Fibroblast of villous mesenchyme (primary cell): ENCODE results near the gene SMYD3. TPM values are rescaled to one million over a fixed set of nuclear protein-coding genes. Genes with fewer than 3 reads are reported as not detected.
A peak's percentile ranks its signal among the peaks of the same experiment; 100 is the strongest.
"Not testable (repeated sequence)": the region's sequence is repeated elsewhere in the genome, so short reads cannot be mapped to it uniquely, and the experiment has no call there.

Experiments
- DNase-seq: peaks from one replicate; pipeline ENCODE4 v3.0.0-alpha.2; 2010; ENCODE audit warnings: low read depth
- H3K4me3 ChIP-seq: 2 replicates; pipeline ENCODE4 v1.5.1; 2011; ENCODE audit warnings: low read depth, mild to moderate bottlenecking, low read length
- CTCF ChIP-seq: IDR thresholded peaks from 2 replicates; pipeline ENCODE4 v1.5.1; 2012; ENCODE audit warnings: low read depth, mild to moderate bottlenecking, low read length; ENCODE audit not compliant: insufficient read depth
- total RNA-seq: library from RNA; depleted of rRNA; stranded (reverse); fragments of >200 nt; gene quantifications from 2 replicates; pipeline ENCODE4 v1.2.3, GENCODE V29; 2012

The SMYD3 gene
- total RNA-seq, 1 donor, result 35.4 TPM

DNA sequence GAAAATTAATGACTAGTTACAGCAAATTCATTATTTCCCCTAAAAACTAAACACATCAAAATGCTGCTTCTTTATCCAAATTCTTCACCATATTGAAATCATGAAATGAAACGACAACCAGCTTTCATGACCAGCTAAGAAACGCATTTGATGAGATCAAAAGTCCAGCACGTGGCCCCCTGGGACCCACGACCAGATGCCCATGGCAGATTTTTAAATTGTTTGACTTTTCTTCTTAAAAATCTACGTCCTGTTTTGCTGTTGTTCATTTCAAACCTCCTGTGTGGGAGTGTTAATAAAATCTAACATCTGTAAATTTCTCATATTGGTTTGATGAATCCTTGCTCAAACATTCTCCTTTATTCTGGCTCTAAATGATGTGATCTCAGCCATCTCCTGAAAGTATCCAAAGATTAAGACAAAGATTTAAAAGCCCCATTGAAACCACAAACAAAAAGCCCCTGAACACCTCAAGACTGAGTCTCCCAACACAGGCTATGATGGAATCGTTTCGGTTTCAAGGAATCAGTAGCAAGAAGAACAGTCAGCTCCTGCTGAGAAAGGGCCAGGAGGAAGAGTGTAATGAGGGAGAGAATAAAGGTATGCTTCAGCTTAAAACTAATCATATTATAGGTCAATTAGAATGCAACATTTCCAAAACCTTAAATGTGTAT, 523.6 kb downstream of the SMYD3 start:
- DNase-seq, result peak; percentile 38
- TF ChIP-seq CTCF, result no peak
- H3K4me3 ChIP-seq, result no peak overlapping the region

DNA sequence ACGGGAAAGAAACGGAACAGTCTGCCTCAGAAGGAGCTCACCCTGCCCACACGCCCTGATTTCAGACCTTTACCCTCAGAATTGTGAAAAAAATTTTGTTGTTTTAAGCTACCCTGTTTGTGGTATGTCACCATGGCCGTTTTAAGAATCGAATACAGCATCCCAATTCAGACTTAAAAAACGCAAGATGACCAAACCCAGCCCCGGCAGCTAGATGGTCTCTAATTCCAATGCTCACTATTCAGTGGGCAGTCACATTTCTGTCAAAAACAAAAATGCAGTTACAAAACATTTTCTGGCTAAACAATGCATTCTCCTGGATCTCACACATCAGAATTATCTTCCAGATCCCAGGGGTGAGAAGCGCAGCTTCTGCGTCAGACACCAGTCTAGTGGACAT, 527.5 kb downstream of the SMYD3 start:
- H3K4me3 ChIP-seq, result no peak overlapping the region
- DNase-seq, result no peak
- no peak for TF ChIP-seq CTCF

- DNase-seq, result no peak
- no peak for TF ChIP-seq CTCF
Observed at GRCh38 chr1:245978915-245979314, 528.2 kb downstream of the SMYD3 start.

GRCh38 chr1:245972476-245972875, 534.6 kb downstream of the SMYD3 start:
- TF ChIP-seq CTCF, result no peak
- DNase-seq, result no peak
- no peak overlapping the region for H3K4me3 ChIP-seq

More at GRCh38 chr1:245978915-245979314, 528.2 kb downstream of the SMYD3 start:
- H3K4me3 ChIP-seq, result no peak overlapping the region

- DNase-seq, result peak; percentile 48
- H3K4me3 ChIP-seq, result no peak overlapping the region
- TF ChIP-seq CTCF, result no peak
Observed at GRCh38 chr1:245971711-245972085, 535.4 kb downstream of the SMYD3 start.

GRCh38 chr1:245971076-245971710, 535.9 kb downstream of the SMYD3 start:
- not testable (repeated sequence) for DNase-seq

GRCh38 chr1:245969283-245969682, 537.8 kb downstream of the SMYD3 start:
- H3K4me3 ChIP-seq, result no peak overlapping the region
- DNase-seq, result peak; percentile 99
- TF ChIP-seq CTCF, result no peak

More at GRCh38 chr1:245971076-245971710, 535.9 kb downstream of the SMYD3 start:
- H3K4me3 ChIP-seq, result not testable (repeated sequence)
